GM18505 (cell line): ENCODE measurements around the gene ADAM19.

Experiments used
- ATAC-seq: cut with Tn5 transposase; IDR thresholded peaks from one replicate; pipeline ENCODE4 v1.9.1; 2021; ENCODE audit not compliant: unreplicated experiment
- POLR2A ChIP-seq: IDR thresholded peaks from 4 replicates; pipeline ENCODE4 v1.6.1; 2011; ENCODE audit warnings: borderline replicate concordance; ENCODE audit not compliant: insufficient read depth, insufficient read length; ENCODE audit errors: extremely low read depth

ADAM19 gene

GRCh38 chr5:157505496-157505895 lies 70.1 kb downstream of the ADAM19 start:
- ATAC-seq = no peak

GRCh38 chr5:157504053-157504452 lies 71.5 kb downstream of the ADAM19 start:
- TF ChIP-seq POLR2A = no peak
- ATAC-seq = no peak

More at GRCh38 chr5:157505496-157505895, 70.1 kb downstream of the ADAM19 start:
- no peak for TF ChIP-seq POLR2A

GRCh38 chr5:157502143-157502647 lies 73.4 kb downstream of the ADAM19 start:
- ATAC-seq = peak; percentile 75
- no peak for TF ChIP-seq POLR2A

GRCh38 chr5:157497875-157498611 lies 77.5 kb downstream of the ADAM19 start:
- TF ChIP-seq POLR2A = no peak

GRCh38 chr5:157496864-157497263 lies 78.7 kb downstream of the ADAM19 start:
- no peak for TF ChIP-seq POLR2A
- no peak for ATAC-seq

More at GRCh38 chr5:157497875-157498611, 77.5 kb downstream of the ADAM19 start:
- ATAC-seq = no peak

- no peak for TF ChIP-seq POLR2A
- no peak for ATAC-seq
These were observed 81.3 kb downstream of the ADAM19 start for GRCh38 chr5:157494178-157494832.

- TF ChIP-seq POLR2A = no peak
- no peak for ATAC-seq
These were observed 82.7 kb downstream of the ADAM19 start for GRCh38 chr5:157492886-157493285.

- no peak for ATAC-seq
- no peak for TF ChIP-seq POLR2A
These were observed 84.0 kb downstream of the ADAM19 start for GRCh38 chr5:157491471-157491995.

- no peak for TF ChIP-seq POLR2A
- ATAC-seq = peak; percentile 48
These were observed 88.2 kb downstream of the ADAM19 start for GRCh38 chr5:157487358-157487757.

GRCh38 chr5:157486861-157487260 lies 88.7 kb downstream of the ADAM19 start:
- no peak for TF ChIP-seq POLR2A
- peak; percentile 44 for ATAC-seq

- peak; percentile 20 for TF ChIP-seq POLR2A
- peak; percentile 37 for ATAC-seq
These were observed 89.3 kb downstream of the ADAM19 start for GRCh38 chr5:157486221-157486681.

GRCh38 chr5:157485811-157486210 lies 89.8 kb downstream of the ADAM19 start:
- no peak for TF ChIP-seq POLR2A
- ATAC-seq = peak; percentile 36

GRCh38 chr5:157485340-157485739 lies 90.2 kb downstream of the ADAM19 start:
- TF ChIP-seq POLR2A = no peak
- ATAC-seq = no peak
